Activated B cell treated with CpG ODN at 0.5 μM for 24 hours (primary cell): ENCODE data around the gene PHKA1. TPM values are rescaled to one million over a fixed set of nuclear protein-coding genes. Genes with fewer than 3 reads are reported as not detected.
A peak's percentile ranks its signal among the peaks of the same experiment; 100 is the strongest.
"Not testable (repeated sequence)": the region's sequence is repeated elsewhere in the genome, so short reads cannot be mapped to it uniquely, and the experiment has no call there.

Experiments
- ATAC-seq: fragments of 200-7000 bp; cut with Tn5 transposase; one replicate; pipeline ENCODE4 v1.10.0; 2021; ENCODE audit warnings: low read depth, mild to moderate bottlenecking, moderate library complexity
- CTCF ChIA-PET: fragments of 350-600 bp; sonication (Branson Sonifier 250); formaldehyde crosslinking; loops from one replicate; lab custom pipeline; 2021; ENCODE audit warnings: antibody characterized with exemption; lab: Charles Lee
- POLR2A ChIA-PET: fragments of 350-600 bp; sonication (Branson Sonifier 250); formaldehyde crosslinking; loops from one replicate; lab custom pipeline; 2021; ENCODE audit warnings: antibody characterized with exemption; lab: Charles Lee
- DNase-seq: peaks from one replicate; pipeline ENCODE4 v3.0.0; 2022
- H3K27ac Mint-ChIP-seq: one replicate; pipeline ENCODE4 v1.8.0; 2020; ENCODE audit warnings: mixed read lengths
- H3K27me3 Mint-ChIP-seq: one replicate; pipeline ENCODE4 v1.8.0; 2021; ENCODE audit warnings: mixed read lengths
- H3K36me3 Mint-ChIP-seq: one replicate; pipeline ENCODE4 v1.8.0; 2021; ENCODE audit warnings: low read depth, mixed read lengths
- H3K4me1 Mint-ChIP-seq: one replicate; pipeline ENCODE4 v1.8.0; 2021; ENCODE audit warnings: mixed read lengths
- H3K4me3 Mint-ChIP-seq: one replicate; pipeline ENCODE4 v1.8.0; 2020; ENCODE audit warnings: mild to moderate bottlenecking, mixed read lengths
- H3K9me3 Mint-ChIP-seq: one replicate; pipeline ENCODE4 v1.8.0; 2020; ENCODE audit warnings: mixed read lengths
- intact Hi-C: fragments of 100-400 bp; cut with micrococcal nuclease; formaldehyde crosslinking; loops from one replicate; pipeline ENCODE4 v1.15.1; 2024
- total RNA-seq: library from RNA; stranded (reverse); gene quantifications from 2 replicates; pipeline ENCODE4 v1.2.3, GENCODE V29; 2022
- TF ChIP-seq, protein P1 (sequence below): fragments of 200-600 bp; IDR thresholded peaks from one replicate; pipeline ENCODE4 v1.8.0; 2022; ENCODE audit warnings: antibody characterized with exemption, mild to moderate bottlenecking

The PHKA1 gene
- total RNA-seq, 1 donor from 2014 or later = not detected

GRCh38 chrX:72573158-72573511 lies 141.0 kb downstream of the PHKA1 start:
- DNase-seq (no peak), ATAC-seq (peak; percentile 34)
- CTCF ChIA-PET = no interaction called here
- Mint-ChIP-seq H3K4me1 (peaks cover 7% of the 10 kb centered on the region), H3K4me3 (peak overlapping the region; percentile 98), H3K9me3 (no peaks in the 10 kb centered on the region), H3K36me3 (peaks cover 12% of the 10 kb centered on the region), H3K27ac (peak overlapping the region; percentile 84), H3K27me3 (peaks cover 4% of the 10 kb centered on the region)
- intact Hi-C loops = loop anchor here (2.0 kb wide), 3 partner anchors 392 to 1720 kb away; partner anchors contain the start of gene PIN4
- POLR2A ChIA-PET = interaction anchor here (0.7 kb wide), 2 partner anchors 38 to 519 kb away, joined by 7 to 9 read pairs; no protein-coding TSS in a partner anchor
- TF ChIP-seq, protein P1, sequence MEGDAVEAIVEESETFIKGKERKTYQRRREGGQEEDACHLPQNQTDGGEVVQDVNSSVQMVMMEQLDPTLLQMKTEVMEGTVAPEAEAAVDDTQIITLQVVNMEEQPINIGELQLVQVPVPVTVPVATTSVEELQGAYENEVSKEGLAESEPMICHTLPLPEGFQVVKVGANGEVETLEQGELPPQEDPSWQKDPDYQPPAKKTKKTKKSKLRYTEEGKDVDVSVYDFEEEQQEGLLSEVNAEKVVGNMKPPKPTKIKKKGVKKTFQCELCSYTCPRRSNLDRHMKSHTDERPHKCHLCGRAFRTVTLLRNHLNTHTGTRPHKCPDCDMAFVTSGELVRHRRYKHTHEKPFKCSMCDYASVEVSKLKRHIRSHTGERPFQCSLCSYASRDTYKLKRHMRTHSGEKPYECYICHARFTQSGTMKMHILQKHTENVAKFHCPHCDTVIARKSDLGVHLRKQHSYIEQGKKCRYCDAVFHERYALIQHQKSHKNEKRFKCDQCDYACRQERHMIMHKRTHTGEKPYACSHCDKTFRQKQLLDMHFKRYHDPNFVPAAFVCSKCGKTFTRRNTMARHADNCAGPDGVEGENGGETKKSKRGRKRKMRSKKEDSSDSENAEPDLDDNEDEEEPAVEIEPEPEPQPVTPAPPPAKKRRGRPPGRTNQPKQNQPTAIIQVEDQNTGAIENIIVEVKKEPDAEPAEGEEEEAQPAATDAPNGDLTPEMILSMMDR = no peak

DNA sequence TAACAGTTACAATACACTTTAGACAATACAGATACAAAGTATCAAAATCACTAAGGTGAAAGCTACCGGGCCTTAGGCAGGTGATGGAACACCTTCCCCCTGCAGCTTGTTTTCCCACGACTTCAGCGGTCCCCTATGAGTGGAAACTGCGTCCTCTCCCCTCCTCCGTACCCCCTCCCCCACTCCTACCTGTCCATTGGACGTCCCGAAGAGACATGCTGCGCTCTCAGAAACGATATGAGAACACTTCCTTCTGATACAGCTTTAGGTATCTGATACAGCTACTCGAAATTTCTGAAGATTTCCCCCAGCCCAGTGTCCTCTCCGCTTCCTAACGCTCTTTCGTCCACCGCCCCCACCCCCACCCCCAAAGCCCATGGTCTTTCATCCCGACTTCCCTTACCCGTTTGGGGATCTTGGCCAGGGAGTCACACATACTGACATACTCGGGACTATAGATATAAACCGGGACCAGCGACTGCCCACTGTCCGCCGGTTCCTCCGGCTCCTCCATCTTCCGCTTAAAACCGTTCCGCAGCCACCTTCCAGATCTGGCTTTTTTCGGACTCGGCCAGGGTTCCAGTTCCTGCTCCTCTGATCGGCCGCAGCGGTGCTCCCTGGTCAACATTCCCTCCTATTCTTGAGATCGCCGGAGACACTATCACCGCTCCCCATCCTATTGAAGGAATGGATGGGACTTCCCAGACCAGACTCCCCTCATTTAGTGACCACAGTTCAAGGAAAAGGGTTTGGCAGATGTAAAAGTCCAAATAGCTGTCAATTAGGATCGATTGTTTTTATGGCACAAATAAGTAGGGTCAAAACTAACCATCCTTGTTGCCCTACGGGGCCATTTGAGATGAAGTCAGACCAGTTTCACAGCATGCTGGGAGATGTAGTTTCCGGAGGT lies 141.6 kb downstream of the PHKA1 start, which contains the start of gene HDAC8:
TSS of gene HDAC8 (minus strand) at position 596 of the 910 bp plus-strand sequence. CDS start at position 514, 82 bp downstream.
- no peaks in the 10 kb centered on the region for H3K9me3 Mint-ChIP-seq
- peaks cover 7% of the 10 kb centered on the region for H3K4me1 Mint-ChIP-seq
- CTCF ChIA-PET = no interaction called here
- peaks cover 4% of the 10 kb centered on the region for H3K27me3 Mint-ChIP-seq
- intact Hi-C loops = loop anchor here (2.0 kb wide), 3 partner anchors 392 to 1720 kb away; partner anchors contain the start of gene PIN4
- DNase-seq (peak; percentile 16), ATAC-seq (peak; percentile 84)
- H3K36me3 Mint-ChIP-seq = peaks cover 18% of the 10 kb centered on the region
- POLR2A ChIA-PET = interaction anchor here (0.7 kb wide), 1 partner anchor 519 kb away, joined by 9 read pairs; no protein-coding TSS in a partner anchor
- H3K4me3 Mint-ChIP-seq = peak within 1 kb of the TSS; percentile 98
- TF ChIP-seq, protein P1 = no peak
- H3K27ac Mint-ChIP-seq = peak within 1 kb of the TSS; percentile 84

DNA sequence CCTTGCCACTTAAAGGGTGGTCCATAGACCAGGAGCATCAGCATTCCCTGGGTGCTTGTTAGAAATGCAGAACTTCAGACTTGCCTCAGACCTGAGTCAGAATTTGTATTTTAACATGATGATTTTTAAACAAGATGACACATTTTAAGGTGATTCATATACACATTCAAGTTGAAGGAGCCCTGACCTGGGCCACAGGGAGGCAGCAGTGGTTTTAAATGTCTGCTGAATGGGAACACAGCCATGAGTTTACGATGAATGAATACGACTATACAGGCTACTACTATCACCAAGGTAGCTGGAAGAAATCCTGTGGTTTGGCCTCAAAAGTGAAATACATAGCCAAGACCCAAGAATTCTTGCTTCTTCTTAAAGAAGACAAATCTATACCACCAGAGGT lies 144.3 kb downstream of the PHKA1 start:
- Mint-ChIP-seq H3K4me3 (no peak overlapping the region), H3K27me3 (no peaks in the 10 kb centered on the region), H3K9me3 (no peaks in the 10 kb centered on the region), H3K36me3 (peaks cover 38% of the 10 kb centered on the region), H3K27ac (no peak overlapping the region), H3K4me1 (peaks cover 7% of the 10 kb centered on the region)
- ATAC-seq = no peak
- intact Hi-C loops = no loop called here
- DNase-seq = no peak
- CTCF ChIA-PET = no interaction called here
- TF ChIP-seq, protein P1 = no peak
- POLR2A ChIA-PET = no interaction called here

DNA sequence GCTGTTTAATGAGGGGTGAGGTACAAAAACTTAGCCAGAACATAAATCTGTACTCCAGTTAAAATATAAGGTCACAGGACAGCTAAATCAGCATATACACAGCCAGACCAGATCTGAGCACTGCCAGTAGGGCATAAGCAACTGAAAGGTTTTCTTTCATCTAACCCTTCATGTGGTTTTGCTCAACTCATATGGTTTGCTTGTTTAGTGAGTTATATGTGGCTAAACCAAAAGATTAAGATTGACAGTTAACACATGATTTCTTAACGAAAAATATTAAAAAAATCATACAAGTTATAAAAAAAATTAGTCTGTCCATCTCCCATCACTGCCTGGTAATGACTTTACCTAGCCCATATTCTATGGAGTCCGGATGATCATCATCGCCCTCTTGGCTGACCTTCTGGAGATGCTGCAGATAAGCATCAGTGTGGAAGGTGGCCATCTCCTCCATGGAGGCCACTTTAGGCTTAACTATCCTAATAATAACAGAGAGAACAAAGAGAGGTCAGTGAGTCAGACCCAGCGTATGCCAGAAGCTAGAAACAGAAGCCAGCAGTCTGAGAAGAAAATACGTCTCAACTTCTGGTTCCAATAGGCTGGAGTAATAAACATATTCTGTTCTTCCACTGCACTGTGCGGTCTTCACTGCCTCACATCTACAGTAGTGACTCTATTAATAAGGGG lies 145.6 kb downstream of the PHKA1 start:
- Mint-ChIP-seq H3K36me3 (peaks cover 43% of the 10 kb centered on the region), H3K4me3 (no peak overlapping the region), H3K4me1 (peaks cover 7% of the 10 kb centered on the region), H3K27ac (no peak overlapping the region), H3K9me3 (no peaks in the 10 kb centered on the region), H3K27me3 (no peaks in the 10 kb centered on the region)
- ATAC-seq (no peak), DNase-seq (no peak)
- intact Hi-C loops = no loop called here
- TF ChIP-seq, protein P1 = no peak
- CTCF ChIA-PET = no interaction called here
- POLR2A ChIA-PET = no interaction called here

DNA sequence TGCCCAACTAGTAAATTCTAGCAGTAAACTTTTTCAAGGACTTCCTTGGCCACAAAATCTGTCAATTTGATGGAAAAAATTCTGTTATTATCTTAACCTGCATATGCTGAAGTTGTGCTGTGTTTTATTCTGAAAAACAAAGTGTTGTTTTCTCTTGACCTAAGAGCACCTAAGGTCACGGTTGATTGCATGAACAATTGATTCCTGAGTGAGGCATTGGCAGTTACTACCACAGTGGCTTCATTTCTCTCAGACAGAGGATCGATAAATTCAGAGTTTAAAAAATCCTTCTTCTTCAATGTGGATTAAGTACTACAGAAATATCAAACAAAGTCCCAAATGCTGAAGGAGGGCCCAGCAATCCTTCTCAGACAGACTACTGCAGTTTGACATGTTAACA lies 147.7 kb downstream of the PHKA1 start:
- no peaks in the 10 kb centered on the region for H3K9me3 Mint-ChIP-seq
- ATAC-seq = no peak
- intact Hi-C loops = no loop called here
- DNase-seq = no peak
- H3K4me1 Mint-ChIP-seq = peaks cover 2% of the 10 kb centered on the region
- peaks cover 47% of the 10 kb centered on the region for H3K36me3 Mint-ChIP-seq
- H3K27me3 Mint-ChIP-seq = no peaks in the 10 kb centered on the region
- TF ChIP-seq, protein P1 = no peak
- no peak overlapping the region for H3K4me3 Mint-ChIP-seq
- ChIA-PET CTCF (no interaction called here), POLR2A (no interaction called here)
- H3K27ac Mint-ChIP-seq = no peak overlapping the region

GRCh38 chrX:72559655-72560054 lies 154.5 kb downstream of the PHKA1 start:
- peaks cover 28% of the 10 kb centered on the region for H3K36me3 Mint-ChIP-seq
- H3K9me3 Mint-ChIP-seq, ATAC-seq, H3K4me1 Mint-ChIP-seq, CTCF ChIA-PET, H3K27ac Mint-ChIP-seq, H3K4me3 Mint-ChIP-seq, intact Hi-C loops, POLR2A ChIA-PET, DNase-seq, H3K27me3 Mint-ChIP-seq: not testable (repeated sequence)
